ENCODE measurements around the gene MSI2.

GRCh38 chr17:57727630-57728175 lies 471.4 kb downstream of the MSI2 start:
- TF ChIP-seq POLR2A (IDR thresholded peaks at IDR 0.05), result no peak
- no peak for TF ChIP-seq CTCF (IDR thresholded peaks at IDR 0.05)
- no peak for TF ChIP-seq POLR2AphosphoS5 (IDR thresholded peaks at IDR 0.05)
